RWPE1 (cell line): ENCODE measurements around the gene CRIP2.

Experiments
- CTCF ChIA-PET: fragments of 350-600 bp; sonication (Branson Sonifier 250); formaldehyde crosslinking; extraction: SDS; loops from one replicate; lab custom pipeline; 2021; lab: Yijun Ruan, JAX
- POLR2A ChIA-PET: fragments of 400-600 bp; formaldehyde crosslinking; extraction: SDS; loops from one replicate; lab custom pipeline; 2020; ENCODE audit warnings: antibody characterized with exemption; ENCODE audit not compliant: low non-redundant PET; lab: Yijun Ruan, JAX
- DNase-seq: peaks from one replicate; pipeline ENCODE4 v3.0.0; 2012; ENCODE audit warnings: low spot score
- H3K27ac ChIP-seq: fragments of 450-650 bp; 2 replicates; pipeline ENCODE4 v1.5.1; 2017
- TF ChIP-seq, protein P1 (sequence below): fragments of 450-650 bp; conservative IDR thresholded peaks from 2 replicates; pipeline ENCODE4 v1.5.1; 2017; ENCODE audit warnings: low read depth, mild to moderate bottlenecking

Gene CRIP2

DNA sequence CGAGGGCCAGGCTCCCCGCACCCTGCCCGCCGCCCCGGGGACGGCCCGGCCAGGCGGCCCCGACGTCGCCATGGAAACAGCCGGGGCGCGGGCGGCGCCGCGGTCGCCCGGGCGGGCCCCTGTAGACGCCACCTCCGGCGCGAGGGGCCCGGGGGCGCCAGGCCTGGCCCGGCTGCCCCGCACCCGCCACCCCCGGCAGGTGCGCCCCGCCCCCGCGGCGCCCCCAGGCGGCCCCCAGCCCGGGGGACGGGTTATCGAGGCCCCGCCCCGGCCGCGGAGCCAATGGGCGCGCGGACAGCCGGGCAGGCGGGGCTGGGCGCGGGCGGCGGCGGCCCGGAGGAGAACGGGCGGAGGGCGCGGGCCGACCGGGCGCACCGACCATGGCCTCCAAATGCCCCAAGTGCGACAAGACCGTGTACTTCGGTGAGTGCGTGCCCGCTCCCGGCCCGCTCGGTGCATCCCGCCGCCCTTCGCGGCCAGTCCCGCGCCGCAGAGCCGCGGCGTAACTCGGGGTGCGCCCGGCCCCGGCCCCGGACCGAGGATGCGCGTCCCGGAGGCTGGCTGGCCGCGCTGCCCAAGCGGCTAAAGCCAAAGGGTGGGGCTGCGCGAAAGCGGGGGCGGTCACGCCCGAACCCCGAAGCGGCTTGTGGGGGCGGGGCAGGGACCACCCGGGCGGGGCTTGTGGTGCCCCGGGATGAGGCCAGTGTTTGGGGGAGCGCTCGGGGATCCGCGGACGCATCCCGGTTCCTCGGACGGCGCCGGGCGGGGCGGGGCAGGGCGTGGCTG lies at the start of gene CRIP2:
TSS of gene CRIP2 (plus strand) at position 339 of the 786 bp plus-strand sequence. CDS start at position 381, 42 bp downstream.
- H3K27ac ChIP-seq: peak within 1 kb of the TSS; percentile 100
- CTCF ChIA-PET: no interaction called here
- POLR2A ChIA-PET: interaction anchor here (0.5 to 0.7 kb wide), 2 partner anchors 23 to 507 kb away, joined by 3 to 8 read pairs; no protein-coding TSS in a partner anchor
- TF ChIP-seq, protein P1, sequence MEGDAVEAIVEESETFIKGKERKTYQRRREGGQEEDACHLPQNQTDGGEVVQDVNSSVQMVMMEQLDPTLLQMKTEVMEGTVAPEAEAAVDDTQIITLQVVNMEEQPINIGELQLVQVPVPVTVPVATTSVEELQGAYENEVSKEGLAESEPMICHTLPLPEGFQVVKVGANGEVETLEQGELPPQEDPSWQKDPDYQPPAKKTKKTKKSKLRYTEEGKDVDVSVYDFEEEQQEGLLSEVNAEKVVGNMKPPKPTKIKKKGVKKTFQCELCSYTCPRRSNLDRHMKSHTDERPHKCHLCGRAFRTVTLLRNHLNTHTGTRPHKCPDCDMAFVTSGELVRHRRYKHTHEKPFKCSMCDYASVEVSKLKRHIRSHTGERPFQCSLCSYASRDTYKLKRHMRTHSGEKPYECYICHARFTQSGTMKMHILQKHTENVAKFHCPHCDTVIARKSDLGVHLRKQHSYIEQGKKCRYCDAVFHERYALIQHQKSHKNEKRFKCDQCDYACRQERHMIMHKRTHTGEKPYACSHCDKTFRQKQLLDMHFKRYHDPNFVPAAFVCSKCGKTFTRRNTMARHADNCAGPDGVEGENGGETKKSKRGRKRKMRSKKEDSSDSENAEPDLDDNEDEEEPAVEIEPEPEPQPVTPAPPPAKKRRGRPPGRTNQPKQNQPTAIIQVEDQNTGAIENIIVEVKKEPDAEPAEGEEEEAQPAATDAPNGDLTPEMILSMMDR: no peak
- DNase-seq: peak; percentile 77

DNA sequence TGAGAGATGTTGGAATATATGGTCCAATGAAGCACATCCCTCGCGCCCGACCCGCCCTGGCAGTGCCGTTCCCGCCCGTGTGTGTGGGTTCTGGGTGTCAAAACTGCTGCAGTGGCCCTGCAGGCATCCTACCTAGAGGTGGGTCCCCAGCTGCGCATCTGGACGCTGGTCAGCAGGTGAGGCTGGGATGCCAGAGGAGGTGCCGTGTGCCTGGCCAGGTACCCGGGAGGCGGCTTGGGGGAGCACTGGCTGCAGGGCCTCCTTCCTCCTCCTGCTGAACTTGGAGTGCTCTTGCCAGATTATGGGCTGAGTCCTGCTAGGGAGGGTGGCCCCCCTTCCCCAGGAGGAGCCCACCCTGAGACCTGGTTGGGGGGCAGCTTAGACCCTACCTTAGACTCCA lies 49.8 kb upstream of the CRIP2 start:
- CTCF ChIA-PET: no interaction called here
- no peak for DNase-seq
- POLR2A ChIA-PET: no interaction called here
- TF ChIP-seq, protein P1: no peak
- peak overlapping the region; percentile 80 for H3K27ac ChIP-seq

DNA sequence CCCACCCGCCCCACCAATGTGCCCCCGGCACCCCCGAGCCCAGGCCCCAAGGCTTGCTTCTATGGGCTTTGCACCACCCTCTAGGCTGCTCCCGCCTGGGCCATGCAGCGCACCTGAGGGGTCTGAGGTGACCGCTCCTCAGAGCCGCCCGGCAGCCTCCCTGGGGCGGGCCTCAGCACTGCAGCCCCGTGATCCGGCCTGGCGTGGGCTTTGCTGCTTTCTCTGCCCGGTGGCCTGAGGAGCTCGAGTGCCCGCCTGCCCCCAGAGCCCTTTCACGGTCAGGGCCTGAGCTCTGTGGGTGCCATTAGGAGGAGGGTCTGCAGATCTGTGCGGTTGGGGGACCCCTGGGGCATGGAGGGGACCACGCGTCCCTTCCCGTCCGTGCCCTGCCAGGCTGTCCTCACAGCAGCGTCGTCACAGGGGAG lies 48.8 kb upstream of the CRIP2 start:
- peak overlapping the region; percentile 80; the same call in 1 of the 2 replicates for H3K27ac ChIP-seq
- no peak for DNase-seq
- TF ChIP-seq, protein P1: no peak
- CTCF ChIA-PET: no interaction called here
- POLR2A ChIA-PET: no interaction called here

- DNase-seq: no peak
- POLR2A ChIA-PET: no interaction called here
- H3K27ac ChIP-seq: peak overlapping the region; percentile 7; the same call in 1 of the 2 replicates
- CTCF ChIA-PET: no interaction called here
- TF ChIP-seq, protein P1: no peak
Measured at GRCh38 chr14:105426416-105427130, 48.0 kb upstream of the CRIP2 start.

- POLR2A ChIA-PET: no interaction called here
- TF ChIP-seq, protein P1: no peak
- CTCF ChIA-PET: no interaction called here
- no peak for DNase-seq
- peak overlapping the region; percentile 67; the same call in 1 of the 2 replicates for H3K27ac ChIP-seq
Measured at GRCh38 chr14:105427412-105427811, 47.2 kb upstream of the CRIP2 start.

GRCh38 chr14:105427936-105428485 lies 46.6 kb upstream of the CRIP2 start:
- H3K27ac ChIP-seq: peak overlapping the region; percentile 67
- TF ChIP-seq, protein P1: no peak
- no peak for DNase-seq
- ChIA-PET CTCF (interaction anchor here (1.2 kb wide), 1 partner anchor 20 kb away, joined by 4 read pairs; no protein-coding TSS in a partner anchor), POLR2A (no interaction called here)
